HCT116 (cell line): ENCODE results near the gene RIMS1. TPM values are rescaled to one million over a fixed set of nuclear protein-coding genes. Genes with fewer than 3 reads are reported as not detected.

Experiments
- ATAC-seq: fragments of 200-7000 bp; cut with Tn5 transposase; 2 replicates; pipeline ENCODE4 v1.9.1; 2020; ENCODE audit warnings: mild to moderate bottlenecking, moderate library complexity
- BruUV-seq: library from RNA; stranded (reverse); fragments of 400-500 nt; replicated peaks from 2 replicates; lab custom pipeline; 2021; lab: Mats Ljungman, UMichigan
- CTCF ChIA-PET: fragments of 300-600 bp; sonication (Branson Sonifier 250); formaldehyde crosslinking; loops from one replicate; lab custom pipeline; 2021; ENCODE audit warnings: antibody characterized with exemption; lab: Charles Lee
- POLR2A ChIA-PET: fragments of 300-600, 350-600 bp; sonication (Branson Sonifier 250); formaldehyde crosslinking; loops from one replicate; lab custom pipeline; 2021; ENCODE audit warnings: antibody characterized with exemption; lab: Charles Lee
- RAD21 ChIA-PET, 2 experiments: fragments of 300-600 bp; sonication (Branson Sonifier 250); formaldehyde crosslinking; loops; one replicate each; lab custom pipeline; 2023; ENCODE audit warnings: low total read pairs in 2 of 2; ENCODE audit not compliant: uncharacterized antibody in 2 of 2, unreplicated experiment in 2 of 2, low non-redundant PET in 1 of 2; lab: Charles Lee
- DNase-seq: peaks from one replicate; pipeline ENCODE4 v3.0.0-alpha.2; 2010; ENCODE audit warnings: low read depth, low spot score
- H2AFZ ChIP-seq: fragments of 200-600 bp; shearing (Covaris generic), sonication (generic); 2 replicates; pipeline ENCODE4 v1.6.1; 2017; ENCODE audit warnings: low read depth, mixed run types, mixed read lengths, antibody characterized with exemption, low read length; ENCODE audit not compliant: poor library complexity, severe bottlenecking
- H3K27ac ChIP-seq: 2 replicates; pipeline ENCODE4 v1.5.1; 2012; ENCODE audit warnings: low read depth, low read length
- H3K27me3 ChIP-seq: fragments of 200-600 bp; sonication (generic); 2 replicates; pipeline ENCODE4 v1.6.1; 2016; ENCODE audit warnings: mixed run types, low read length, mixed read lengths; ENCODE audit not compliant: insufficient read depth
- H3K36me3 ChIP-seq, 2 experiments: fragments of 200-500 bp in 1 of 2; fragments of 200-600 bp in 1 of 2; sonication (Bioruptor generic) in 1 of 2; sonication (generic) in 1 of 2; 2 replicates each; pipeline versions ENCODE4 v1.5.1 to v1.6.1; 2014 to 2016; ENCODE audit warnings: low read length in 2 of 2, inconsistent platforms in 1 of 2, mixed read lengths in 1 of 2, mixed run types in 1 of 2; ENCODE audit not compliant: insufficient read depth in 2 of 2, control insufficient read depth in 1 of 2
- H3K4me1 ChIP-seq, 2 experiments: fragments of 200-600 bp in 1 of 2; sonication (generic) in 1 of 2; 2 replicates each; pipeline versions ENCODE4 v1.5.1 to v1.6.1; 2012 to 2017; ENCODE audit warnings: low read length in 2 of 2, inconsistent platforms in 1 of 2, mild to moderate bottlenecking in 1 of 2, mixed read lengths in 1 of 2, mixed run types in 1 of 2, moderate library complexity in 1 of 2; ENCODE audit not compliant: insufficient read depth in 2 of 2, control insufficient read depth in 1 of 2
- H3K4me2 ChIP-seq: fragments of 200-600 bp; sonication (generic); 2 replicates; pipeline ENCODE4 v1.6.1; 2017; ENCODE audit warnings: mixed run types, low read length, mixed read lengths
- H3K4me3 ChIP-seq, 2 experiments: fragments of 200-600 bp in 1 of 2; sonication (generic) in 1 of 2; replicated peaks in 1 of 2; 2 replicates each; pipeline ENCODE4 v1.5.1; 2011 to 2016; ENCODE audit warnings: low read length in 2 of 2, control low read depth in 1 of 2, low read depth in 1 of 2, mild to moderate bottlenecking in 1 of 2, mixed read lengths in 1 of 2, mixed run types in 1 of 2
- H3K79me2 ChIP-seq: fragments of 200-600 bp; sonication (generic); 2 replicates; pipeline ENCODE4 v1.6.1; 2017; ENCODE audit warnings: mild to moderate bottlenecking, mixed run types, low read length, moderate library complexity, mixed read lengths; ENCODE audit not compliant: insufficient read depth
- H3K9ac ChIP-seq: fragments of 200-600 bp; sonication (generic); 2 replicates; pipeline ENCODE4 v1.6.1; 2016; ENCODE audit warnings: low read length, mixed read lengths
- H3K9me2 ChIP-seq: fragments of 200-600 bp; sonication (generic), shearing (Covaris generic); 2 replicates; pipeline ENCODE4 v1.6.1; 2017; ENCODE audit warnings: mixed run types, mild to moderate bottlenecking, moderate library complexity; ENCODE audit not compliant: insufficient read depth
- H3K9me3 ChIP-seq, 2 experiments: fragments of 200-500 bp in 1 of 2; fragments of 200-600 bp in 1 of 2; sonication (Bioruptor generic) in 1 of 2; sonication (generic) in 1 of 2; 2 replicates each; pipeline ENCODE4 v1.6.1; 2014 to 2017; ENCODE audit warnings: low read length in 2 of 2, mixed read lengths in 2 of 2, inconsistent platforms in 1 of 2, low read depth in 1 of 2, mild to moderate bottlenecking in 1 of 2, mixed run types in 1 of 2, moderate library complexity in 1 of 2; ENCODE audit not compliant: control insufficient read depth in 1 of 2, insufficient read depth in 1 of 2
- H4K20me1 ChIP-seq: fragments of 200-600 bp; sonication (generic), shearing (Covaris generic); 2 replicates; pipeline ENCODE4 v1.6.1; 2017; ENCODE audit warnings: mixed run types, mild to moderate bottlenecking, moderate library complexity; ENCODE audit not compliant: insufficient read depth
- ATF3 ChIP-seq: IDR thresholded peaks from 2 replicates; pipeline ENCODE4 v1.6.1; 2012
- CBX3 ChIP-seq: IDR thresholded peaks from 2 replicates; pipeline ENCODE4 v1.6.1; 2012; ENCODE audit warnings: low read depth
- EGR1 ChIP-seq: IDR thresholded peaks from 2 replicates; pipeline ENCODE4 v1.6.1; 2012; ENCODE audit warnings: low read depth
- EZH2 ChIP-seq: fragments of 200-600 bp; sonication (generic); IDR thresholded peaks from 2 replicates; pipeline ENCODE4 v1.6.1; 2017; ENCODE audit warnings: antibody characterized with exemption, mixed run types
- EZH2phosphoT487 ChIP-seq: fragments of 200-600 bp; IDR thresholded peaks from 2 replicates; pipeline ENCODE4 v1.6.1; 2018; ENCODE audit warnings: antibody characterized with exemption, borderline replicate concordance
- FOSL1 ChIP-seq: IDR thresholded peaks from 2 replicates; pipeline ENCODE4 v1.6.1; 2012; ENCODE audit warnings: low read depth
- MAX ChIP-seq: IDR thresholded peaks from 2 replicates; pipeline ENCODE4 v1.6.1; 2012
- REST ChIP-seq: IDR thresholded peaks from 2 replicates; pipeline ENCODE4 v1.6.1; 2012; ENCODE audit warnings: low read depth
- SP1 ChIP-seq: IDR thresholded peaks from 2 replicates; pipeline ENCODE4 v1.6.1; 2012; ENCODE audit warnings: low read depth
- TCF7L2 ChIP-seq: IDR thresholded peaks from 2 replicates; pipeline ENCODE4 v1.7.0; 2011; ENCODE audit warnings: borderline replicate concordance, inconsistent platforms; ENCODE audit not compliant: insufficient read depth, insufficient read length; ENCODE audit errors: extremely low read depth
- intact Hi-C: fragments of 100-400 bp; cut with micrococcal nuclease; formaldehyde crosslinking; loops from 2 replicates; pipeline ENCODE4 v1.10.0; 2022
- total RNA-seq: library from RNA; stranded (reverse); gene quantifications from one replicate; pipeline ENCODE4 v1.2.1, GENCODE V29; 2021; ENCODE audit not compliant: unreplicated experiment

RIMS1 gene
- total RNA-seq, 1 experiment from 2014 or later = not detected

GRCh38 chr6:71983131-71983530 lies 96.8 kb downstream of the RIMS1 start:
- Histone ChIP-seq H3K9ac (no peak overlapping the region), H4K20me1 (no peaks in the 10 kb centered on the region), H3K27me3 (no peaks in the 10 kb centered on the region), H3K9me2 (no peaks in the 10 kb centered on the region), H3K4me2 (no peak overlapping the region), H2AFZ (no peak overlapping the region), H3K4me3 (no peak overlapping the region), H3K79me2 (no peaks in the 10 kb centered on the region), H3K27ac (no peak overlapping the region), H3K9me3 (no peaks in the 10 kb centered on the region; a peak in 1 of 4 replicates), H3K4me1 (no peaks in the 10 kb centered on the region), H3K36me3 (no peaks in the 10 kb centered on the region)
- CTCF ChIA-PET = no interaction called here
- no peak for DNase-seq
- ATAC-seq = no peak
- BruUV-seq = no TSS peak
- TF ChIP-seq REST (no peak), TCF7L2 (no peak), SP1 (no peak), MAX (no peak), ATF3 (no peak), EZH2phosphoT487 (no peak), EZH2 (no peak), EGR1 (no peak), FOSL1 (no peak), CBX3 (no peak)
- POLR2A ChIA-PET = no interaction called here
- RAD21 ChIA-PET = no interaction called here
- intact Hi-C loops = no loop called here
